Measurements from ENCODE around the gene FIS1. TPM values are rescaled to one million over a fixed set of nuclear protein-coding genes. Genes with fewer than 3 reads are reported as not detected.
"Not testable (repeated sequence)": the region's sequence is repeated elsewhere in the genome, so short reads cannot be mapped to it uniquely, and the experiment has no call there.

FIS1 gene
- total RNA-seq, 1 experiment from 2014 or later, result 87.2 TPM

- no peak for DNase-seq (ENCODE audit: extremely low read depth, low read depth)
These were observed 37.4 kb downstream of the FIS1 start for GRCh38 chr7:101207459-101207858.

- no peak for DNase-seq (ENCODE audit: extremely low read depth, low read depth)
These were observed 38.2 kb downstream of the FIS1 start for GRCh38 chr7:101206665-101207042.

- DNase-seq (ENCODE audit: extremely low read depth, low read depth), result no peak
These were observed 38.8 kb downstream of the FIS1 start for GRCh38 chr7:101205901-101206664.

GRCh38 chr7:101203740-101204738 is 40.8 kb downstream of the FIS1 start:
- not testable (repeated sequence) for DNase-seq (ENCODE audit: extremely low read depth, low read depth)

- DNase-seq (ENCODE audit: extremely low read depth, low read depth), result no peak
These were observed 42.3 kb downstream of the FIS1 start for GRCh38 chr7:101202603-101202918.

GRCh38 chr7:101201695-101202602 is 42.9 kb downstream of the FIS1 start:
- no peak for DNase-seq (ENCODE audit: extremely low read depth, low read depth)

- no peak for DNase-seq (ENCODE audit: extremely low read depth, low read depth)
These were observed 43.9 kb downstream of the FIS1 start, which contains the start of gene MOGAT3 for GRCh38 chr7:101200862-101201599. Gene MOGAT3, minus strand, starts transcription at chr7:101201036. Its CDS starts 182 bp downstream, at chr7:101200854.

GRCh38 chr7:101200504-101200861 is 44.4 kb downstream of the FIS1 start:
- DNase-seq (ENCODE audit: extremely low read depth, low read depth), result no peak

- not testable (repeated sequence) for DNase-seq (ENCODE audit: extremely low read depth, low read depth)
These were observed 45.4 kb downstream of the FIS1 start for GRCh38 chr7:101199522-101199921.

GRCh38 chr7:101198476-101198875 is 46.4 kb downstream of the FIS1 start:
- DNase-seq (ENCODE audit: extremely low read depth, low read depth), result no peak

GRCh38 chr7:101197991-101198390 is 46.9 kb downstream of the FIS1 start:
- no peak for DNase-seq (ENCODE audit: extremely low read depth, low read depth)

- no peak for DNase-seq (ENCODE audit: extremely low read depth, low read depth)
These were observed 49.0 kb downstream of the FIS1 start for GRCh38 chr7:101195884-101196283.

Small RNAs within 50 kb of the gene (small RNA-seq; reads per million reads assigned to genes)
- gene RNU6-1104P, result 0.02 to 0.06 reads per million in 2 experiments

Other genes with a start within 250 kb of the FIS1 start
- not detected in 2 replicates for gene MUC17, start 225.0 kb downstream of the FIS1 start, total RNA-seq (2014; rRNA removed; shearing (Covaris generic))
- 9.8 and 12.9 TPM in 2 replicates for gene TRIM56, start 159.6 kb downstream of the FIS1 start, total RNA-seq (2014; rRNA removed; shearing (Covaris generic))
- gene SERPINE1, start 118.0 kb downstream of the FIS1 start, total RNA-seq (2014; rRNA removed; shearing (Covaris generic)), result 11.9 and 12.3 TPM in 2 replicates
- 125 and 143 TPM in 2 replicates for gene AP1S1, start 90.6 kb downstream of the FIS1 start, total RNA-seq (2014; rRNA removed; shearing (Covaris generic))
- 11.6 and 15.4 TPM in 2 replicates for gene VGF, start 79.5 kb downstream of the FIS1 start, total RNA-seq (2014; rRNA removed; shearing (Covaris generic))
- gene NAT16, start 64.8 kb downstream of the FIS1 start, total RNA-seq (2014; rRNA removed; shearing (Covaris generic)), result 0.09 TPM in 1 of 2 replicates, not detected in the other
- gene MOGAT3, start 44.0 kb downstream of the FIS1 start, total RNA-seq (2014; rRNA removed; shearing (Covaris generic)), result not detected in 2 replicates
- 125 and 130 TPM in 2 replicates for gene PLOD3, start 27.5 kb downstream of the FIS1 start, total RNA-seq (2014; rRNA removed; shearing (Covaris generic))
- 66.9 and 77.5 TPM in 2 replicates for gene ZNHIT1, start 26.9 kb downstream of the FIS1 start, total RNA-seq (2014; rRNA removed; shearing (Covaris generic))
- gene CLDN15, start 7.3 kb downstream of the FIS1 start, total RNA-seq (2014; rRNA removed; shearing (Covaris generic)), result 10.0 and 11.2 TPM in 2 replicates
- 27.2 and 33.0 TPM in 2 replicates for gene IFT22, start 76.7 kb upstream of the FIS1 start, total RNA-seq (2014; rRNA removed; shearing (Covaris generic))
- 0.09 and 0.25 TPM in 2 replicates for gene COL26A1, start 117.8 kb upstream of the FIS1 start, total RNA-seq (2014; rRNA removed; shearing (Covaris generic))